Activated CD8-positive, alpha-beta T cell treated with anti-CD3 and anti-CD28 coated beads for 36 hours (primary cell): ENCODE data around the gene ARSG. TPM values are rescaled to one million over a fixed set of nuclear protein-coding genes. Genes with fewer than 3 reads are reported as not detected.
"Not testable (repeated sequence)": the region's sequence is repeated elsewhere in the genome, so short reads cannot be mapped to it uniquely, and the experiment has no call there.

ENCODE experiments used
- ATAC-seq: fragments of 200-7000 bp; cut with Tn5 transposase; one replicate; pipeline ENCODE4 v1.10.0; 2021; ENCODE audit warnings: mild to moderate bottlenecking, moderate library complexity
- CTCF ChIA-PET: fragments of 350-600 bp; sonication (Branson Sonifier 250); formaldehyde crosslinking; loops from one replicate; lab custom pipeline; 2021; ENCODE audit warnings: antibody characterized with exemption; lab: Charles Lee
- POLR2A ChIA-PET: fragments of 350-600 bp; sonication (Branson Sonifier 250); formaldehyde crosslinking; loops from one replicate; lab custom pipeline; 2021; ENCODE audit warnings: antibody characterized with exemption; lab: Charles Lee
- DNase-seq: peaks from one replicate; pipeline ENCODE4 v3.0.0-alpha.2; 2020
- H3K27ac Mint-ChIP-seq: one replicate; pipeline ENCODE4 v1.8.0; 2021; ENCODE audit warnings: mild to moderate bottlenecking, mixed read lengths
- H3K27me3 Mint-ChIP-seq: one replicate; pipeline ENCODE4 v1.8.0; 2021; ENCODE audit warnings: mixed read lengths
- H3K36me3 Mint-ChIP-seq: one replicate; pipeline ENCODE4 v1.8.0; 2021; ENCODE audit warnings: low read depth, mixed read lengths
- H3K4me1 Mint-ChIP-seq: one replicate; pipeline ENCODE4 v1.8.0; 2021; ENCODE audit warnings: low read depth, mixed read lengths
- H3K4me3 Mint-ChIP-seq: one replicate; pipeline ENCODE4 v1.8.0; 2021; ENCODE audit warnings: mild to moderate bottlenecking, moderate library complexity, mixed read lengths
- H3K9me3 Mint-ChIP-seq: one replicate; pipeline ENCODE4 v1.8.0; 2021; ENCODE audit warnings: mixed read lengths
- CTCF ChIP-seq: fragments of 200-600 bp; IDR thresholded peaks from one replicate; pipeline ENCODE4 v1.8.0; 2022; ENCODE audit warnings: antibody characterized with exemption, mild to moderate bottlenecking
- intact Hi-C: fragments of 100-400 bp; cut with micrococcal nuclease; formaldehyde crosslinking; loops from one replicate; pipeline ENCODE4 v1.10.0; 2022
- total RNA-seq, 2 experiments: library from RNA; stranded (reverse); gene quantifications; one replicate each; pipeline ENCODE4 v1.2.3, GENCODE V29; 2021

The ARSG gene
- total RNA-seq, 2 experiments from 2014 or later: 7.2 to 8.4 TPM

GRCh38 chr17:68248891-68249290 is 42.4 kb upstream of the ARSG start:
- ChIA-PET CTCF (interaction anchor here (1.3 to 3.2 kb wide), 15 partner anchors 8 to 213 kb away, joined by 3 to 20 read pairs (median 8); no protein-coding TSS in a partner anchor), POLR2A (interaction anchor here (0.6 to 4.4 kb wide), 18 partner anchors 9 to 299 kb away, joined by 3 to 63 read pairs (median 5); partner anchors contain the start of genes ARSG, SLC16A6 and WIPI1)
- H3K27me3 Mint-ChIP-seq: no peaks in the 10 kb centered on the region
- intact Hi-C loops: loop anchor here (5.0 kb wide), 2 partner anchors 42 to 67 kb away; no protein-coding TSS in a partner anchor
- peaks cover 55% of the 10 kb centered on the region for H3K4me1 Mint-ChIP-seq
- DNase-seq (peak; percentile 46), ATAC-seq (peak; percentile 12)
- H3K36me3 Mint-ChIP-seq: peaks cover 47% of the 10 kb centered on the region
- no peaks in the 10 kb centered on the region for H3K9me3 Mint-ChIP-seq
- peak overlapping the region; percentile 98 for H3K27ac Mint-ChIP-seq
- peak overlapping the region; percentile 87 for H3K4me3 Mint-ChIP-seq
- no peak for TF ChIP-seq CTCF

DNA sequence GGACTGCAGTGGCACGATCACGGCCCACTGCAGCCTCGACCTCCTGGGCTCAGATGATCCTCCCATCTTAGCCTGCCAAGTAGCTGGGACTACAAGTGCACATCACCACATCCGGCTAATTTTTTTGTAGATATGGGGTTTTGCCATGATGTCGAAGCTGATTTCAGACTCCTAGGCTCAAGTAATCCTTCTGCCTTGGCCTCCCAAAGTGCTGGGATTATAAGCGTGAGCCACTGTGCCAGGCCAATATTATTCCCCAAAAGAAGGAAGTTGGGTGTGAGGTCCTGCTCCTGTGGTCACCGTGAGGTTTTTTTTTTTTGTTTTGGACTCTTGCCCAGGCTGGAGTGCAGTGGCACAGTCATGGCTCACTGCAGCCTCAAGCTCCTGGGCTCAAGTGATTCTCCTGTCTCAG is 41.9 kb upstream of the ARSG start:
- peak overlapping the region; percentile 87 for H3K4me3 Mint-ChIP-seq
- H3K36me3 Mint-ChIP-seq: peaks cover 52% of the 10 kb centered on the region
- peak overlapping the region; percentile 98 for H3K27ac Mint-ChIP-seq
- no peak for TF ChIP-seq CTCF
- POLR2A ChIA-PET: interaction anchor here (0.6 to 4.4 kb wide), 16 partner anchors 9 to 300 kb away, joined by 3 to 63 read pairs (median 6); partner anchors contain the start of genes ARSG, SLC16A6 and WIPI1
- no peaks in the 10 kb centered on the region for H3K9me3 Mint-ChIP-seq
- DNase-seq: peak; percentile 34
- CTCF ChIA-PET: interaction anchor here (1.3 to 3.2 kb wide), 13 partner anchors 8 to 213 kb away, joined by 3 to 20 read pairs (median 8); no protein-coding TSS in a partner anchor
- H3K27me3 Mint-ChIP-seq: no peaks in the 10 kb centered on the region
- intact Hi-C loops: loop anchor here (5.0 kb wide), 2 partner anchors 42 to 67 kb away; no protein-coding TSS in a partner anchor
- no peak for ATAC-seq
- H3K4me1 Mint-ChIP-seq: peaks cover 59% of the 10 kb centered on the region

GRCh38 chr17:68253426-68253825 is 37.9 kb upstream of the ARSG start:
- ChIA-PET POLR2A (interaction anchor here (0.6 to 1.5 kb wide), 2 partner anchors 48 to 185 kb away, joined by 3 to 4 read pairs; no protein-coding TSS in a partner anchor), CTCF (interaction anchor here (1.1 kb wide), 1 partner anchor 184 kb away, joined by 3 read pairs; no protein-coding TSS in a partner anchor)
- DNase-seq, H3K9me3 Mint-ChIP-seq, H3K27me3 Mint-ChIP-seq, intact Hi-C loops: not testable (repeated sequence)
- peak; percentile 42 for ATAC-seq
- peaks cover 89% of the 10 kb centered on the region for H3K4me1 Mint-ChIP-seq
- H3K36me3 Mint-ChIP-seq: peaks cover 79% of the 10 kb centered on the region
- peak overlapping the region; percentile 28 for H3K4me3 Mint-ChIP-seq
- H3K27ac Mint-ChIP-seq: peak overlapping the region; percentile 95

GRCh38 chr17:68255151-68255550 is 36.1 kb upstream of the ARSG start:
- peaks cover 86% of the 10 kb centered on the region for H3K4me1 Mint-ChIP-seq
- DNase-seq (no peak), ATAC-seq (no peak)
- peak overlapping the region; percentile 95 for H3K27ac Mint-ChIP-seq
- no peaks in the 10 kb centered on the region for H3K9me3 Mint-ChIP-seq
- no peaks in the 10 kb centered on the region for H3K27me3 Mint-ChIP-seq
- CTCF ChIA-PET: interaction anchor here (0.6 to 1.1 kb wide), 3 partner anchors 69 to 205 kb away, joined by 3 read pairs; no protein-coding TSS in a partner anchor
- H3K4me3 Mint-ChIP-seq: no peak overlapping the region
- POLR2A ChIA-PET: interaction anchor here (0.6 to 1.3 kb wide), 3 partner anchors 8 to 204 kb away, joined by 3 to 5 read pairs (median 3); partner anchors contain the start of gene AMZ2
- intact Hi-C loops: no loop called here
- no peak for TF ChIP-seq CTCF
- peaks cover 73% of the 10 kb centered on the region for H3K36me3 Mint-ChIP-seq

- TF ChIP-seq CTCF: no peak
- Mint-ChIP-seq H3K27ac (peak overlapping the region; percentile 95), H3K4me3 (no peak overlapping the region), H3K36me3 (peaks cover 69% of the 10 kb centered on the region), H3K4me1 (peaks cover 86% of the 10 kb centered on the region), H3K9me3 (no peaks in the 10 kb centered on the region), H3K27me3 (no peaks in the 10 kb centered on the region)
- CTCF ChIA-PET: interaction anchor here (0.6 kb wide), 1 partner anchor 205 kb away, joined by 3 read pairs; no protein-coding TSS in a partner anchor
- peak; percentile 52 for DNase-seq
- intact Hi-C loops: no loop called here
- POLR2A ChIA-PET: interaction anchor here (1.2 kb wide), 1 partner anchor 8 kb away, joined by 3 read pairs; the partner anchor contains the start of gene AMZ2
- peak; percentile 49 for ATAC-seq
Observed at GRCh38 chr17:68255731-68256538, 35.4 kb upstream of the ARSG start.

DNA sequence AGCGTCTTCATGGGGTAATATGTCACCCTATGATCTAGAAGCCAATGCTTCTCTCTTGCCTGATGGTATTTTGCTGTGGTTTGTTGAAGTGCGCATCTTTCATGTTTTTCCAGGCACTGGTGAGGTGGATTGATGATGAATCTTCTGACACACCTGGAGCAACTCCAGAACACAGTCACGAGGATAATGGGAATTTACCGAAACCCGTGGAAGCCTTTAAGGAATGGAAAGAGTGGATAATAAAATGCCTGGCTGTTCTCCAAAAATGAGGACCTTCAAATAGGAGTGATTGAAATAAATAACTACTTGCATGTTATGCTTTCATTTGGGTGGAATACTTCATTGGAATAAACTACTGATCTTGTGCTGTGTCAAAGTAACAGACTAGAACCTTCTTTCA is 34.6 kb upstream of the ARSG start:
- H3K27me3 Mint-ChIP-seq, intact Hi-C loops, ATAC-seq, H3K4me3 Mint-ChIP-seq, H3K9me3 Mint-ChIP-seq, DNase-seq: not testable (repeated sequence)
- POLR2A ChIA-PET: interaction anchor here (1.0 to 3.3 kb wide), 2 partner anchors 8 to 32 kb away, joined by 3 to 31 read pairs; partner anchors contain the start of gene AMZ2
- CTCF ChIA-PET: interaction anchor here (1.1 to 1.3 kb wide), 2 partner anchors 8 to 180 kb away, joined by 6 to 8 read pairs; partner anchors contain the start of gene AMZ2
- peaks cover 88% of the 10 kb centered on the region for H3K4me1 Mint-ChIP-seq
- peak overlapping the region; percentile 95 for H3K27ac Mint-ChIP-seq
- peaks cover 63% of the 10 kb centered on the region for H3K36me3 Mint-ChIP-seq
